AG09309 (cell line): ENCODE data around the gene FOXP1.

Experiments
- DNase-seq: peaks from one replicate; pipeline ENCODE4 v3.0.0-alpha.2; 2010; ENCODE audit warnings: low read depth
- H3K4me3 ChIP-seq: 2 replicates; pipeline ENCODE4 v1.5.1; 2011; ENCODE audit warnings: mild to moderate bottlenecking, low read depth, low read length, moderate library complexity; ENCODE audit not compliant: control insufficient read depth
- TF ChIP-seq, protein P1 (sequence below): IDR thresholded peaks from 2 replicates; pipeline ENCODE4 v1.5.1; 2011; ENCODE audit warnings: mild to moderate bottlenecking, low read depth, low read length, inconsistent platforms; ENCODE audit not compliant: insufficient read depth, control insufficient read depth; ENCODE audit errors: missing control alignments

The FOXP1 gene

DNA sequence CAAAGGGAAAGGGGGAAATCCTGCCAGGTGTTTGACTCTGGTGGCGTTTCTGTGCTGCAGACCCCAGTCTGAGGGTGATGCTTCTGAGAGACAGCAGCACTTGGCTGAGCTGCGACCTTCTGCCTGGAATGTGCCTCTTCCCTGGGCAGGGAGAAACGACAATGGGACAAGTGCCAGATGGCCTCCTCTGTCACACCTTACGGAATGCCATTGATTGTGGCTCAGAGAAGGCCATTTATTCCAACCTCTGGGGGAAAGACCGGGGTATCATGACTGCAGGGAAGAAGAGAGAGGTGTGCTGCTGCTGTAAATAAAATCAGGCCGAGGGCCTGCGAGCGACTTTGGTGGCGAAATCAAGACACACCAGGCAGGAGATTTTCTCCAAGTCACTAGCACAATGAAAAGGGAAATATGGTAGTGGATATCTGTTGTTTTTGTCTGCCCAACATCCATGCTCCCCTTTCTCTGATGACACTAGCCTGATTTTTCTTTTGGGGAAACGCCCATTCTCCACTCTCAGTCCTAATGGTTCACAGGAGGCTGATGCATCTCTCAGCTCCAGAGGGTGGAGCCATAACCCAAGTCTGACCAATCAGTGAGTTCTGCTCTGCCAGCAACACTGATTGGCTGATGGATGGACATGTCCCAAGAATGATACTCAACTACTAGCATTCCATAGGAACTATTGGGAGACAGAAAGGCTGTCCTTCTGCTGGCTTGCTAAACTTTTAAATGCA is 336.1 kb downstream of the FOXP1 start:
- TF ChIP-seq, protein P1, sequence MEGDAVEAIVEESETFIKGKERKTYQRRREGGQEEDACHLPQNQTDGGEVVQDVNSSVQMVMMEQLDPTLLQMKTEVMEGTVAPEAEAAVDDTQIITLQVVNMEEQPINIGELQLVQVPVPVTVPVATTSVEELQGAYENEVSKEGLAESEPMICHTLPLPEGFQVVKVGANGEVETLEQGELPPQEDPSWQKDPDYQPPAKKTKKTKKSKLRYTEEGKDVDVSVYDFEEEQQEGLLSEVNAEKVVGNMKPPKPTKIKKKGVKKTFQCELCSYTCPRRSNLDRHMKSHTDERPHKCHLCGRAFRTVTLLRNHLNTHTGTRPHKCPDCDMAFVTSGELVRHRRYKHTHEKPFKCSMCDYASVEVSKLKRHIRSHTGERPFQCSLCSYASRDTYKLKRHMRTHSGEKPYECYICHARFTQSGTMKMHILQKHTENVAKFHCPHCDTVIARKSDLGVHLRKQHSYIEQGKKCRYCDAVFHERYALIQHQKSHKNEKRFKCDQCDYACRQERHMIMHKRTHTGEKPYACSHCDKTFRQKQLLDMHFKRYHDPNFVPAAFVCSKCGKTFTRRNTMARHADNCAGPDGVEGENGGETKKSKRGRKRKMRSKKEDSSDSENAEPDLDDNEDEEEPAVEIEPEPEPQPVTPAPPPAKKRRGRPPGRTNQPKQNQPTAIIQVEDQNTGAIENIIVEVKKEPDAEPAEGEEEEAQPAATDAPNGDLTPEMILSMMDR, result no peak
- no peak for DNase-seq

DNA sequence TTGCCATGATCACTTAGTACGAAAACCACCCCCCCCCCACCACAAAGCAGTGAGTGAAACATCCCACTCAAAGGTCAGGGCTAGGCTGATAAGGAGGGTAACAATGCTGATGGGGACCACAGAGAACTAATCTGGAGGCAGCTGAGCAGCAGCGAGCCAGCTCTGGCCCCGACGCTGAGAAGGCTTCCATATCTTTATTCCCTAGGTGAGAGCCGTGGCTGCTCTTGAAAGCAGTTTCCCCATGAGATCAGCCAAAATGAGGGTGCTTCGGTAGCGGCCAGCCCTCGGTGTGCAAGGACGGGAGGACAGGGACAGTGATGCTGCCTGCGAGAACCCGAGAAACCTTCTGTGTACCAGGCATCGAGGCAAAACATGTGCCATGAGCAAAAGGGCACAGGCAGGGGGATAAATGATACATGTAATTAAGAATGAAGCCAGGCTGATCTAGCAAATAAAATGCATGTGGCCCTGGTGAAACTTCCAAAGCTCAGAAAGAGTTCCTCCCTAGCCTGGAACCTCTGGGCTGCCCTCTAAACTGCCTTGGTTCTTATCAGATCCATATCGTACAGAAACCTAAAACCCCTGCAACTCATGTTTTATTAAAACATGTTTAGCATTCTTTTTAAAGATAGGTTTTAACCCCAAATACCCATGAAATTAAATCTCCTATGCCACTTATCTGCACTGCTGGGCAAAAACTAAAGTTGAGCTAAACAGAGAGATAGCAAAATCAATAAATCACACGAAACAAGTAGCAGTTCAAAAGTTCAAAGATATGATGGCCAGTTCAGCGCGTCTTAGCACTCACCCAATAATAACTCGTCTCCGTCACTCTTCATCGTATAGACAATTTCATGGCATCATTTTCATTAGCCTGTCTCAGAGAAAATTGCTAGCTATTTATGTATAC is 337.3 kb downstream of the FOXP1 start:
- H3K4me3 ChIP-seq, result no peak overlapping the region
- TF ChIP-seq, protein P1, result no peak

More for the DNA sequence above, 336.1 kb downstream of the FOXP1 start:
- no peak overlapping the region for H3K4me3 ChIP-seq

DNA sequence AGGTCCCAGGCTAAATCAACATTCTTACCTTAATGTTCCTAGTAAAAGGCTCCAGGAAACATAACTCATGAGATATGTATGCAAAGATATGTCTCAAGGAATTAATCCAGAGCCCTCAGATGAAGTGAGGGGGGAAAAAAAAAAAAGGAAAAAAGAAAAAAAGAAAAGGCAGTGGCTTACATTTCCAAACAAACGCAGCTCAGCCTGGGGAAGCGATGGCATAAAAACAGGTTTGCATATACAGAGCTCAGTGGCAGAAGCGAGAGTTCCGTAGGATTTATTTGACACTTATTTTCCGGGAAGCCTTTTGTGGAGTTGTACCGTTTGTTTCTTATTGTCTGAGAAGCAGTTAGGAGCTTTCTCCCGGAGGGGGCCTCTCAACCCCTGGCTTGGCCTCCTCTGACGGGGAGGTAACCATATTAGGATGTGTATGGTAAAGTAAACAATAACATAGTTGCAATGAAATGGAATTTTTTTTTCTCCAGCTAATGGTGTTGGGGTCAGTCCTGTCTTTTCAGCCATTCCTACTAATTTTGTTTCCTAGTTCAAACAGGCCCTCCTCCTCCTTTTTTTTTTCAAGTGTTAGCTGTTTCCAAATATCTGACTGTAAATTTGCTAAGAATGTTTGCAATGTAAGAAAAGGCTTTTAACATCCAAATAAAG is 338.6 kb downstream of the FOXP1 start:
- H3K4me3 ChIP-seq, result no peak overlapping the region
- TF ChIP-seq, protein P1, result no peak
- DNase-seq, result no peak

More for the DNA sequence above, 337.3 kb downstream of the FOXP1 start:
- no peak for DNase-seq

DNA sequence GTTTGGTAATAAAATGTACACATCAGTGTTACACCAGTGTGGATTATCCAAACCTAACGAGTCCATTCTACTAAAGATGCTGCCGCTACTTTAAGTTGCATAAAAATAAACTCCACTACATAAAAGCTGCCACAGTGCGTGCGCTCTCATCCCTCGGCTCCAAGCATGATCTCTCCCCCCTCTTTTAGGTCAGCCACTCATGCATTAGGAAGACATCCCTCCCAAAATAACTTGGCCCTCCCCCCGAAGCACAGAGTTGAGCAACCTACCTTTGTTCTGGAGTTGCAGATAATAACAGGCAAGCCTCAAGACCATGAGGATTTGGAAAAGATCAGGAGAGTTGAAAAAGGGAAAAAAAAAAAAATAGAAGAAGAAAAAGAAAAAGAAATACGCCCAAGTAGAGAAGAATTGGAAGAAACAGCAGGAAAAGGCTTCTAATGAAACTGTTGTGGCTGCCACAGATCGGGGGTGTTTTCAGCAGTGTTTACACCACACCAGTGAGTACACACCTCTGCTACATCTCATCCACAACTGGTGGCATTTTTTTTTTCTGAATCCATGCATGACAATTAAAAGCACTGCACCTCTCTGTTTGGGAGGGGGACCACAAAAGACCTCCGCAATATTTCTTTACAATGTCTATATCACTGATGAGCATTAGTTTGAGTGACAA is 339.2 kb downstream of the FOXP1 start:
- H3K4me3 ChIP-seq, result no peak overlapping the region
- TF ChIP-seq, protein P1, result no peak
- DNase-seq, result no peak

DNA sequence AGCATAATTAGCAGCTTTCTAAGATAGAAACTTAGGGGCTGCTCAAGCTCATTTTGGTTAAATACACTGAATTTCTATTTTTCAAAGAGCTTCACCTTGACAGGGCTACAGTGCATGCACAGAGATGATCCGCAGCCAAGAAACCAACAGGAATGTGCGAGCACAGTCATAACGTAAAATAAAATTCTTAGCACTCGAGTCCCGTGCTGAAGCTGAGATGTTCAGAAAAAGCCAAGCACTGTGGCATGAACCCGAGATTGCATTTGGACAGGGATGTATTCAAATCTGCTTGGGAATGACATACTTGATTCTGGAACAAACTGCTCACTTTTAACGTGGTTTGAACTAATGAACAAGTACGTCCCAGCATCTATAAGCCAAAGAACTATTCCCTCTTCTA is 340.3 kb downstream of the FOXP1 start:
- H3K4me3 ChIP-seq, result no peak overlapping the region
- no peak for DNase-seq
- TF ChIP-seq, protein P1, result no peak
